Neural progenitor cell (in vitro differentiated cells): ENCODE data around the gene RUNX1. TPM values are rescaled to one million over a fixed set of nuclear protein-coding genes. Genes with fewer than 3 reads are reported as not detected.

ENCODE experiments used
- DNase-seq: peaks from one replicate; pipeline ENCODE4 v3.0.0-alpha.2; 2016; ENCODE audit warnings: low spot score
- H2AFZ ChIP-seq: fragments of 200-600 bp; sonication (generic); replicated peaks from 2 replicates; pipeline ENCODE4 v1.6.1; 2016; ENCODE audit warnings: antibody characterized with exemption
- H3F3A ChIP-seq: fragments of 200-600 bp; sonication (generic); 2 replicates; pipeline ENCODE4 v1.6.1; 2016; ENCODE audit warnings: antibody characterized with exemption, low read depth
- H3K27ac ChIP-seq: fragments of 200-600 bp; sonication (generic); 2 replicates; pipeline ENCODE4 v1.5.1; 2016; ENCODE audit warnings: mild to moderate bottlenecking
- H3K27me3 ChIP-seq: fragments of 200-600 bp; sonication (generic); 2 replicates; pipeline ENCODE4 v1.6.1; 2016; ENCODE audit warnings: mild to moderate bottlenecking, moderate library complexity
- H3K36me3 ChIP-seq: fragments of 200-600 bp; sonication (generic); 2 replicates; pipeline ENCODE4 v1.5.1; 2016
- H3K4me1 ChIP-seq: fragments of 200-600 bp; sonication (generic); 2 replicates; pipeline ENCODE4 v1.6.1; 2016; ENCODE audit warnings: mixed run types
- H3K4me2 ChIP-seq: fragments of 200-600 bp; sonication (generic); 2 replicates; pipeline ENCODE4 v1.6.1; 2016
- H3K4me3 ChIP-seq: fragments of 200-600 bp; sonication (generic); 2 replicates; pipeline ENCODE4 v1.5.1; 2016
- H3K79me2 ChIP-seq: fragments of 200-600 bp; sonication (generic); 2 replicates; pipeline ENCODE4 v1.6.1; 2016; ENCODE audit warnings: low read depth
- H3K9ac ChIP-seq: fragments of 200-600 bp; sonication (generic); 2 replicates; pipeline ENCODE4 v1.6.1; 2016
- H3K9me3 ChIP-seq: fragments of 200-600 bp; sonication (generic); 2 replicates; pipeline ENCODE4 v1.5.1; 2016; ENCODE audit warnings: low read depth
- H4K20me1 ChIP-seq: fragments of 200-600 bp; sonication (generic); 2 replicates; pipeline ENCODE4 v1.6.1; 2016; ENCODE audit warnings: low read depth
- H3K27ac Mint-ChIP-seq: 3 replicates; pipeline ENCODE4 v1.8.0; 2021; ENCODE audit warnings: mixed read lengths
- H3K27me3 Mint-ChIP-seq: 2 replicates; pipeline ENCODE4 v1.8.0; 2022; ENCODE audit warnings: low read depth, mild to moderate bottlenecking, inconsistent platforms, moderate library complexity, mixed read lengths; ENCODE audit not compliant: insufficient read depth
- H3K36me3 Mint-ChIP-seq: 3 replicates; pipeline ENCODE4 v1.8.0; 2021; ENCODE audit warnings: mixed read lengths
- H3K4me1 Mint-ChIP-seq: 3 replicates; pipeline ENCODE4 v1.8.0; 2021; ENCODE audit warnings: mixed read lengths
- H3K4me3 Mint-ChIP-seq: 3 replicates; pipeline ENCODE4 v1.8.0; 2021; ENCODE audit warnings: mild to moderate bottlenecking, moderate library complexity, mixed read lengths
- H3K9me3 Mint-ChIP-seq: 3 replicates; pipeline ENCODE4 v1.8.0; 2020; ENCODE audit warnings: mixed read lengths
- CTCF ChIP-seq: fragments of 200-600 bp; sonication (generic); IDR thresholded peaks from 2 replicates; pipeline ENCODE4 v1.5.1; 2017; ENCODE audit warnings: antibody characterized with exemption, mild to moderate bottlenecking
- EZH2 ChIP-seq: fragments of 200-600 bp; sonication (generic); IDR thresholded peaks from 2 replicates; pipeline ENCODE4 v1.6.1; 2017; ENCODE audit warnings: antibody characterized with exemption, mild to moderate bottlenecking, moderate library complexity
- EZH2phosphoT487 ChIP-seq: fragments of 200-600 bp; sonication (generic); IDR thresholded peaks from 2 replicates; pipeline ENCODE4 v1.6.1; 2017; ENCODE audit warnings: antibody characterized with exemption
- total RNA-seq: library from RNA; depleted of rRNA; stranded (reverse); fragments of >200 nt; gene quantifications from 2 replicates; pipeline ENCODE4 v1.2.3, GENCODE V29; 2015; ENCODE audit warnings: low replicate concordance

Gene RUNX1
- total RNA-seq, 1 donor from 2014 or later, result 0.09 TPM

DNA sequence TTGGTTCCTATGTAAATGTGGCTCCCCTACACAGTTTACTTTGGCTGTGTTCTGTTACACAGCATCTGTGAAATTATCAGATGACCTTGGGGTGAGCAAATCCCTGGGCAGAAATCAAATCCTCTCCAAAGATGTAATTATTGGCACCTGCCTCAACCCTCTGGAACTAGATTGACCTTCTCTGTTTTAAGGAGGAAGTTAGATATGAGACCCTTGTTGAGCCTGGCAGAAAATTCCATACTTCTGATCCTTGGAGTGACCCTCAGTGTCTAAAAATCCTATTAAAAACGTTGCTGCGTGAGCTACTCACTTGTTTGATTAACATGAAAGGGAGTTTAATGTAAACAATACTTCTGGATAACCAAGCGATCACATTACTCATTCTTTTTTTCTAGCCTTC lies 258.3 kb downstream of the RUNX1 start:
- no peak overlapping the region for H3K27ac Mint-ChIP-seq
- H3K36me3 Mint-ChIP-seq, result no peaks in the 10 kb centered on the region
- H3K9ac ChIP-seq, result no peak overlapping the region
- peaks cover 4% of the 10 kb centered on the region for H3K27me3 Mint-ChIP-seq
- no peak overlapping the region for H3K27ac ChIP-seq
- H3K9me3 Mint-ChIP-seq, result no peaks in the 10 kb centered on the region
- H3K4me3 ChIP-seq, result no peak overlapping the region
- peaks cover 9% of the 10 kb centered on the region for H3K4me1 Mint-ChIP-seq
- no peak overlapping the region for H2AFZ ChIP-seq
- no peaks in the 10 kb centered on the region for H3K36me3 ChIP-seq
- no peaks in the 10 kb centered on the region for H4K20me1 ChIP-seq
- H3K4me2 ChIP-seq, result no peak overlapping the region
- no peak for TF ChIP-seq CTCF
- no peak for TF ChIP-seq EZH2
- TF ChIP-seq EZH2phosphoT487, result no peak
- no peaks in the 10 kb centered on the region for H3K9me3 ChIP-seq
- no peaks in the 10 kb centered on the region for H3K4me1 ChIP-seq
- H3K79me2 ChIP-seq, result no peaks in the 10 kb centered on the region
- no peaks in the 10 kb centered on the region for H3F3A ChIP-seq
- DNase-seq, result no peak
- H3K27me3 ChIP-seq, result no peaks in the 10 kb centered on the region
- H3K4me3 Mint-ChIP-seq, result no peak overlapping the region

GRCh38 chr21:34790341-34790740 lies 258.8 kb downstream of the RUNX1 start:
- no peak for DNase-seq

GRCh38 chr21:34788879-34789278 lies 260.2 kb downstream of the RUNX1 start:
- H3F3A ChIP-seq, result no peaks in the 10 kb centered on the region
- no peaks in the 10 kb centered on the region for H3K36me3 ChIP-seq
- Mint-ChIP-seq H3K4me3 (no peak overlapping the region), H3K27me3 (peaks cover 4% of the 10 kb centered on the region), H3K9me3 (no peaks in the 10 kb centered on the region), H3K27ac (no peak overlapping the region), H3K4me1 (no peaks in the 10 kb centered on the region), H3K36me3 (no peaks in the 10 kb centered on the region)
- H3K4me3 ChIP-seq, result no peak overlapping the region
- H3K4me2 ChIP-seq, result no peak overlapping the region
- no peaks in the 10 kb centered on the region for H3K27me3 ChIP-seq
- TF ChIP-seq EZH2, result no peak
- TF ChIP-seq EZH2phosphoT487, result no peak
- no peak for TF ChIP-seq CTCF
- no peak overlapping the region for H3K9ac ChIP-seq
- H3K4me1 ChIP-seq, result no peaks in the 10 kb centered on the region
- H3K79me2 ChIP-seq, result no peaks in the 10 kb centered on the region
- no peaks in the 10 kb centered on the region for H3K9me3 ChIP-seq
- H2AFZ ChIP-seq, result no peak overlapping the region
- H4K20me1 ChIP-seq, result no peaks in the 10 kb centered on the region
- no peak for DNase-seq
- H3K27ac ChIP-seq, result no peak overlapping the region

More at GRCh38 chr21:34790341-34790740, 258.8 kb downstream of the RUNX1 start:
- no peak overlapping the region for H3K4me2 ChIP-seq
- no peaks in the 10 kb centered on the region for H3K4me1 ChIP-seq
- H3K4me3 ChIP-seq, result no peak overlapping the region
- H3K27ac ChIP-seq, result no peak overlapping the region
- Mint-ChIP-seq H3K27ac (no peak overlapping the region), H3K27me3 (peaks cover 4% of the 10 kb centered on the region), H3K9me3 (no peaks in the 10 kb centered on the region), H3K36me3 (no peaks in the 10 kb centered on the region), H3K4me3 (no peak overlapping the region), H3K4me1 (peaks cover 7% of the 10 kb centered on the region)
- no peaks in the 10 kb centered on the region for H3K36me3 ChIP-seq
- no peaks in the 10 kb centered on the region for H3K79me2 ChIP-seq
- H2AFZ ChIP-seq, result no peak overlapping the region
- TF ChIP-seq EZH2 (no peak), CTCF (no peak), EZH2phosphoT487 (no peak)
- no peaks in the 10 kb centered on the region for H3F3A ChIP-seq
- H4K20me1 ChIP-seq, result no peaks in the 10 kb centered on the region
- H3K9me3 ChIP-seq, result no peaks in the 10 kb centered on the region
- no peak overlapping the region for H3K9ac ChIP-seq
- H3K27me3 ChIP-seq, result no peaks in the 10 kb centered on the region
